HK-2 (cell line): ENCODE measurements around the gene LAG3.
A peak's percentile ranks its signal among the peaks of the same experiment; 100 is the strongest.

Source experiments
- DNase-seq: peaks from one replicate; pipeline ENCODE4 v3.0.0-alpha.2; 2018; ENCODE audit not compliant: unreplicated experiment

The LAG3 gene

GRCh38 chr12:6772726-6773589 lies 638 bp downstream of the LAG3 start:
- DNase-seq: no peak

- no peak for DNase-seq
Measured at GRCh38 chr12:6773590-6774351, 1.5 kb downstream of the LAG3 start.

GRCh38 chr12:6774499-6775062 lies 2.3 kb downstream of the LAG3 start:
- DNase-seq: no peak

GRCh38 chr12:6775185-6776174 lies 3.2 kb downstream of the LAG3 start:
- DNase-seq: no peak

- DNase-seq: no peak
Measured at GRCh38 chr12:6777386-6777785, 5.1 kb downstream of the LAG3 start.

GRCh38 chr12:6778217-6778573 lies 5.9 kb downstream of the LAG3 start:
- no peak for DNase-seq

GRCh38 chr12:6778574-6779550 lies 6.5 kb downstream of the LAG3 start:
- DNase-seq: peak; percentile 96

- DNase-seq: no peak
Measured at GRCh38 chr12:6779708-6780432, 7.5 kb downstream of the LAG3 start.

GRCh38 chr12:6780573-6780972 lies 8.3 kb downstream of the LAG3 start:
- DNase-seq: no peak

- DNase-seq: no peak
Measured at GRCh38 chr12:6782119-6782518, 9.8 kb downstream of the LAG3 start.

- DNase-seq: no peak
Measured at GRCh38 chr12:6782850-6783566, 10.7 kb downstream of the LAG3 start.

- DNase-seq: no peak
Measured at GRCh38 chr12:6783828-6784227, 11.5 kb downstream of the LAG3 start.

- no peak for DNase-seq
Measured at GRCh38 chr12:6784296-6784695, 12.0 kb downstream of the LAG3 start.

- no peak for DNase-seq
Measured at GRCh38 chr12:6784761-6785160, 12.4 kb downstream of the LAG3 start.

GRCh38 chr12:6786416-6787094 lies 14.2 kb downstream of the LAG3 start:
- DNase-seq: no peak

GRCh38 chr12:6787309-6787708 lies 15.0 kb downstream of the LAG3 start:
- DNase-seq: no peak

- DNase-seq: no peak
Measured at GRCh38 chr12:6788972-6789924, 16.9 kb downstream of the LAG3 start, which contains the start of gene CD4. TSS of gene CD4 (plus strand) at chr12:6789528. CDS start at chr12:6800139, 10,611 bp downstream.
